Left kidney (tissue), 2 donors: ENCODE measurements around the gene HOXC10. TPM values are rescaled to one million over a fixed set of nuclear protein-coding genes. Genes with fewer than 3 reads are reported as not detected.

ENCODE experiments used
- DNase-seq: peaks from one replicate; pipeline ENCODE4 v3.0.0-alpha.2; 2013
- polyA plus RNA-seq: library from polyadenylated mRNA; unstranded; fragments of 120-200 nt; gene quantifications from one replicate; pipeline ENCODE4 v1.2.1, GENCODE V29; 2013; ENCODE audit not compliant: insufficient read length

Gene HOXC10
- polyA plus RNA-seq, 1 donor: 62.2 TPM

- DNase-seq: no peak
Measured at GRCh38 chr12:54001283-54002187, 16.6 kb downstream of the HOXC10 start.

DNA sequence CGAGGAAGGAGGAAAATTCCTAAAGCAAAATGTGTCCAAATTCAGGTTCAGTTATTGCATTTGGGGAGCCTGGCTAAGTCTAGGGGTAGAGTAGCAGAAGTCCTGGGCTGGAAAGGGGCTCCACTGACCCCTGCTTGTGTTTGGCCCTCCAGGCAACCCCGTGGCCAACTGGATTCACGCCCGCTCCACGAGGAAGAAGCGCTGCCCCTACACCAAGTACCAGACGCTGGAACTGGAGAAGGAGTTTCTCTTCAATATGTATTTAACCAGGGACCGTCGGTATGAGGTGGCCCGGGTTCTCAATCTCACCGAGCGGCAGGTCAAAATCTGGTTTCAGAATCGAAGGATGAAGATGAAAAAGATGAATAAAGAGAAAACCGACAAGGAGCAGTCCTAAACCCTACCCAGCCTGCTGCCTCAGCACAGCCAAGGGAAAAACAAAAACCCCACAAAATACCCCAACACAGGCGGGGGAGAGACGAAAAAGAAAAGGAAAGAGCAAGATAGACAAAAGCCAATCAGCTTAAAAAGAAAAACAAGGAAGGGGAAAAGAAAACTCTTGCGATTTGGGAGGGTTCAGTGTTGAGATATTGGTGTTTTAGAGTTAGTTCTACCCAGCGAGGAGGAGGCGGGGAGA is 17.4 kb downstream of the HOXC10 start:
- no peak for DNase-seq

GRCh38 chr12:54002915-54003389 is 18.0 kb downstream of the HOXC10 start:
- no peak for DNase-seq

- no peak for DNase-seq
Measured at GRCh38 chr12:54003625-54004024, 18.7 kb downstream of the HOXC10 start.

GRCh38 chr12:54004063-54004840 is 19.3 kb downstream of the HOXC10 start:
- DNase-seq: no peak

GRCh38 chr12:54004841-54005530 is 20.0 kb downstream of the HOXC10 start:
- no peak for DNase-seq

- no peak for DNase-seq
Measured at GRCh38 chr12:54005531-54005852, 20.5 kb downstream of the HOXC10 start.

GRCh38 chr12:54005853-54006558 is 21.1 kb downstream of the HOXC10 start:
- DNase-seq: peak; percentile 96

GRCh38 chr12:54006559-54007220 is 21.7 kb downstream of the HOXC10 start:
- DNase-seq: no peak

DNA sequence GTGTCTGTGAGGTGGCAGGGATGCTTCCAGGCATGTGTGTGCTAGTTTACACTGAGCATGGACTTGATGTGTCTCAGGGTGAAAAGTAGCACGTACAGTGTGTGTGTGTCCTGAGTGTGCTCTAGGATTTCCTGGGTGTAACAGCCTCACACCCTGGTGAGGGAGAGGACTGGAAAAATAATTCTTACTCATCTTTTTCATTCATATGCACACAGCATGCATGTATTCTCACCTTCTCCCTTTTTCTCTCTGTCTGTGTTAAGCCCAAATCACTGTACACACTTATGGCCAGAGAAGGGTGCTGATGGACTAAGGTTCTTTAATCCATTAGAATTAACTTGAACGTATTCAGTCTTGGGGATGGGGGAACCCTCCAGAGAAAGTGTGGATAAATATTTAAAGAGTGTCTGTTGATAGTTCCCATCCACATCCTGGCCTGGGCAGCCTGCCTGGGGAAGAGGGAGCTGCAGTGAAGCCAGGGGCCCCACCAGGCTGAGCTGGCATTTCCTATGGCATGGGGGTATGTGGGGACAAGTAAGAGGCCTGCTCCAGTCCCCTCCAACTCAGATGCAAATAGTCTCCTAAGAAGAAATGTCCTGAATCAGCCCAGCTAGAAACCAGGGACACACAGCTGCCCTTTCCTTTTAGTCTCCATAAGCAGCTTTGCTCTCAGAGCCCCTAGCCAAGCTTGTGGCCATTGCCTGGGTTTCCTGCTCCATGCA is 22.8 kb downstream of the HOXC10 start:
- DNase-seq: no peak

GRCh38 chr12:54008260-54008552 is 23.3 kb downstream of the HOXC10 start:
- no peak for DNase-seq

GRCh38 chr12:54009171-54010052 is 24.5 kb downstream of the HOXC10 start:
- DNase-seq: no peak

DNA sequence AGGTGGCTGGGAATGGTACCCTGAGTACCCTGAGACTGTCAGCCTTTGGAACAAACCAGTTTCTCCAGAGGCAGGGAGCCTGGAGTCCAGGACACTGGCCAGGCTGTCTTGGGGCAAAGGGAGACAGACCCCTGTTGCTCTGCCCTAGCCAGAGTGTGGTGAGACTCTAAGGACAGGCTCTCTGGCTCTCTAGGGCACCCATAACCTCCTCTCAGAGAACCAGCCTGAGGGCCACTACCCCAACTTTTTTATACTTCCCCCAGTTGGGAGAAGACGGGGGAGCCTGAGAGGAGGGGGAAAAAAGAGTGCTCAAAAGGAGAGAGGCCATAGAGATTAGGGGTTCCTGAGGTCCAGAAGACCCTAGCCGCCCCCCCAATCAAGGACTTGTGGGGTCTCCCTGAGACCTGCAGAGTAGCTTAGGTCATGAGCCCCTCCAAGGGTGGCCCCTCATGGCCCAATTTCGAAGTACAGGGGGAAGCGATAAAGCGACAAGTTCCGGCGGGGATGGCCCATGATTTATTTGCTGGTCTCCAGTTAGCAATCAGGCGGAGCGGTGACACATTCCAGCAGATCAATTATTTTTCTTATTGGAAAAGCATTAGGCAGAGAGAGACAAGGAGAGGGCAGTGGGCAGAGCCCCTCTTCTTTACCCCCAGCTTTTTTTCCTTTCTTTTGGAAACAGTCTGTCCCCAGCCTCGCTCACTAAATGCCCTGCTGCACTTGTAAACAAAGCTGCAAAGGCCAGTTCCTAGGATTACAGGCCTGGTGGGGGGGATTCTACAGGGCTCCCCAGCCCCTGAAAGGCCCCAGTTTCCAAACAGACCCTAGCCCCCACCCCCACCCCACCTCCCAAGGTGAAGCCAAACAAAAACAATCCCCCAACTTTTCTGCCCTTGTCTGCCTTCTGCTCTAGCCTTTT is 25.4 kb downstream of the HOXC10 start:
- DNase-seq: no peak

DNA sequence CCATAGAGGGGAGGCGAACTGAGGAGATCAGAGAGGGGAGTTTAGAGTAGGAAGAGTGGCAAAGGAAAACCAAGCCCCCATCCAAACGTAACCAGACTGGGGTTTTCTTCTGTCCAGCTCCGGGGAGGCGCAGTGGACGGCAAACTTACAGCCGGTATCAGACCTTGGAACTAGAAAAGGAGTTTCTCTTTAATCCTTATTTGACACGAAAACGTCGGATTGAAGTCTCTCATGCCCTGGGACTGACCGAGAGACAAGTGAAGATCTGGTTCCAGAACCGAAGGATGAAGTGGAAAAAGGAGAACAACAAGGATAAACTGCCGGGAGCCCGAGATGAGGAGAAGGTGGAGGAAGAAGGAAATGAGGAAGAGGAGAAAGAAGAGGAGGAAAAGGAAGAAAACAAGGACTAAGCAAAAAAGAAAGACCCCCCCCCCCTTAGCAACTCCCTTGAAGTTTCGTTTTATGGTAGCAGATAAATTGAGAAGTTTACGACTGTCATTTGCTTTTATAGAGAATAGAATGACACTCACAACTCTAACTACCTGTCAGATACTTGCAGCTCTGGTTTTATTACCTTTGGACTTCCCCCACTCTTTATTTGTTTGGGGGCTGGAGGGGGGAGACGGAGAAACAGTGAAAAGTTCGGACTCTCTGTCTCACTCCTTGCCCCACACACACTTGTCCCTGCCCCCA is 26.2 kb downstream of the HOXC10 start:
- DNase-seq: no peak

DNA sequence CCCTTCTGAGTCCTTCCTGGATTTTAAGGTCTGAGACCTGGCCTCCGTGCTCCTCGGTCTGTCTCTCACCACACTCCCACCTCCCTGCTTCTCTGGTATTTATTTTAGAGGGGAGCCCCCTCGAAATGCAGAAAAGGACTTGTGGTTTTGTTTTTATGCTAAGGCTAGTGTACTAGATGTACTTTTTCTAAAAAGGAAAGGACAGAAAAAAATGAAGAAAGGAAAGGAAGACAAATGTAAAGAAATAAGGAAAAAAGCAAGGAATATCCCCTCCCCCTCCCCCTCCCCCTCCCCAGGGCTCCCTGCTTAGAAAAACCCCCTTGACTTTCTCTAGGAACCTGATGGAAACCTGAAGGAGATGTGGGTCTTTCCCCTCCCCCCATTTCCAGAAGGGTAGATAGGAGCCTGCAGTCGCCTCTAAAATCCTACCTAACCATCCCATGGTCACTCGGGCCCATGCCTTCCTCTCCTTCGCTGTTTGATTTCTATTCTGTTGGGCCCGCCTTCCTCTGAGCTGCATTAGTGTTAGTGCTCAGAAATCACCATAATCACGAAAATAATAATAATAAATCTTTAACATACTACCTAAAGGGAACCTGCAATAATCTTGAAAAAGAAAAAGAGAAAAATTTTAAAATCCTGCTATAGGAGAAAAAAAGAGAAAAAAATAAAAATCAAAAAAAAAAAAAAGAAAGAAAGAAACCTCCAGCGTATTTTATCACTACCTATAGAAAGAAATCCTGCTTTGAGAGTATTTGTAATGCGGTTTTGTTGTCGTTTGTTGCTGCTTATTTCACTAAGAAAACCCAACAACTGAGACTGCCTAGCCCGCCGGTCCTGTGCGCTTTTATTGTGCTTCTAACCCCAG is 27.0 kb downstream of the HOXC10 start:
- DNase-seq: no peak

DNA sequence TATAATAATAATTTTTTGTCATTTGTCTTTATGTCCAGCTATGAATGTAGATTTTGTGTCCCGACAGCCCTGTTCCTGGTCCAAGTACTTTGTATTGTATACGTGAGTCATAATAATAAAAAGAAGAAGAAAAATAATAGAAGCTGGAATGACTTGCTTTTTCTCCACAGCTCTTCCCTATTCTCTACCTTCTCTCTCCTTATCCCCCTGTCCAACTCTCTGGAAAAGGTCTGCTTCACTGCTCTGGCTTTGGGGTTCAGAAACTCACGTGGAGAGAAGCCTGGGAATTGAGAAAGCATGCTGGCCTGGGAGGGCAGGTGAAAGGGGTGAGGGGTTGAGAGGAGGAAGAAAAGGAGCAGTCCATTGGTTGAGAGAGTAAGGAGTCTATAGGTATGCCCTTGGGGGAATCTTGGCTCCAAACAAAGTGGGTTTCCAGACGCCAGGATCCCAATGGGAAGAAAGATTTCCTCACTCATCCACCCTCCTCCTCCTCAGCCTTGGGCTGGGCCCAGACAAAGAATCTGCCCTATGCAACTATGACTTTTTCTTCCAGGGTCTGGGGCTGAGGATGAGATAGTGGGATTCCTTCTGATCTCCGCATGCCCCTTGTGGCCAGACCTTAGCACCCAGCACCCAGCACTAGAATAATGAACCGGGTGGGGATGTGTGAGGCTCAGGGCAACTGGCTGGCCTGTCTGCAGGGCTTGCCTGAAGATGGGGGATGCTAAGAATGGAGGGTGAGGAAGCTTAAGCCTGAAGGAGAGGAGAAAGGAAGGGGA is 27.9 kb downstream of the HOXC10 start:
- DNase-seq: no peak
